ENCODE results near the gene CASQ1.

The CASQ1 gene

GRCh38 chr1:160189649-160190625 is at the start of gene CASQ1:
Gene CASQ1, plus strand, starts transcription at chr1:160190575. Its CDS starts 177 bp downstream, at chr1:160190752.
- no peak for DNase-seq (ENCODE audit: low read depth)

GRCh38 chr1:160143695-160144094 is 46.7 kb upstream of the CASQ1 start:
- no peak for DNase-seq (ENCODE audit: low read depth)

GRCh38 chr1:160144921-160145320 is 45.5 kb upstream of the CASQ1 start:
- no peak for DNase-seq (ENCODE audit: low read depth)

- DNase-seq (ENCODE audit: low read depth), result no peak
These were observed 44.3 kb upstream of the CASQ1 start for GRCh38 chr1:160146107-160146506.

GRCh38 chr1:160148121-160148520 is 42.3 kb upstream of the CASQ1 start:
- no peak for DNase-seq (ENCODE audit: low read depth)

GRCh38 chr1:160149233-160149632 is 41.1 kb upstream of the CASQ1 start:
- no peak for DNase-seq (ENCODE audit: low read depth)

- DNase-seq (ENCODE audit: low read depth), result no peak
These were observed 40.7 kb upstream of the CASQ1 start for GRCh38 chr1:160149716-160150115.

GRCh38 chr1:160151303-160151702 is 39.1 kb upstream of the CASQ1 start, which contains the start of gene ATP1A4:
Gene ATP1A4, plus strand, starts transcription at chr1:160151603. Its CDS starts 438 bp downstream, at chr1:160152041.
- DNase-seq (ENCODE audit: low read depth), result no peak

GRCh38 chr1:160154790-160155189 is 35.6 kb upstream of the CASQ1 start:
- no peak for DNase-seq (ENCODE audit: low read depth)

- no peak for DNase-seq (ENCODE audit: low read depth)
These were observed 34.0 kb upstream of the CASQ1 start for GRCh38 chr1:160156361-160156760.

GRCh38 chr1:160157174-160157573 is 33.2 kb upstream of the CASQ1 start:
- DNase-seq (ENCODE audit: low read depth), result no peak

- no peak for DNase-seq (ENCODE audit: low read depth)
These were observed 32.3 kb upstream of the CASQ1 start for GRCh38 chr1:160158031-160158430.

- DNase-seq (ENCODE audit: low read depth), result no peak
These were observed 31.8 kb upstream of the CASQ1 start for GRCh38 chr1:160158534-160158933.

- no peak for DNase-seq (ENCODE audit: low read depth)
These were observed 30.5 kb upstream of the CASQ1 start for GRCh38 chr1:160159846-160160245.

GRCh38 chr1:160161965-160162705 is 28.2 kb upstream of the CASQ1 start:
- DNase-seq (ENCODE audit: low read depth), result no peak

GRCh38 chr1:160162931-160163330 is 27.4 kb upstream of the CASQ1 start:
- DNase-seq (ENCODE audit: low read depth), result no peak

- DNase-seq (ENCODE audit: low read depth), result no peak
These were observed 26.8 kb upstream of the CASQ1 start for GRCh38 chr1:160163615-160164014.

- DNase-seq (ENCODE audit: low read depth), result no peak
These were observed 26.3 kb upstream of the CASQ1 start for GRCh38 chr1:160164121-160164520.

- no peak for DNase-seq (ENCODE audit: low read depth)
These were observed 24.1 kb upstream of the CASQ1 start for GRCh38 chr1:160166166-160166868.

- no peak for DNase-seq (ENCODE audit: low read depth)
These were observed 23.3 kb upstream of the CASQ1 start for GRCh38 chr1:160167056-160167455.

- no peak for DNase-seq (ENCODE audit: low read depth)
These were observed 22.8 kb upstream of the CASQ1 start for GRCh38 chr1:160167580-160167979.

GRCh38 chr1:160168016-160168415 is 22.4 kb upstream of the CASQ1 start:
- no peak for DNase-seq (ENCODE audit: low read depth)

Data from stimulated activated CD8-positive, alpha-beta memory T cell treated with anti-CD3 and anti-CD28 coated beads, Interleukin-15, amount 100 ng/mL, for 1 hour (primary cell).